Chondrocyte (in vitro differentiated cells): ENCODE measurements around the gene RAP1B. TPM values are rescaled to one million over a fixed set of nuclear protein-coding genes. Genes with fewer than 3 reads are reported as not detected.
A peak's percentile ranks its signal among the peaks of the same experiment; 100 is the strongest.

Source experiments
- DNase-seq: peaks from one replicate; pipeline ENCODE4 v3.0.0; 2021; ENCODE audit warnings: mixed read lengths, low spot score
- H3K27ac Mint-ChIP-seq: one replicate; pipeline ENCODE4 v1.8.0; 2021; ENCODE audit warnings: mild to moderate bottlenecking, moderate library complexity, mixed read lengths; ENCODE audit not compliant: unreplicated experiment
- H3K27me3 Mint-ChIP-seq: 2 replicates; pipeline ENCODE4 v1.8.0; 2021; ENCODE audit warnings: low read depth, mixed read lengths
- H3K36me3 Mint-ChIP-seq: 2 replicates; pipeline ENCODE4 v1.8.0; 2021; ENCODE audit warnings: low read depth, mixed read lengths
- H3K4me1 Mint-ChIP-seq: 2 replicates; pipeline ENCODE4 v1.8.0; 2021; ENCODE audit warnings: low read depth, mild to moderate bottlenecking, mixed read lengths
- H3K4me3 Mint-ChIP-seq: one replicate; pipeline ENCODE4 v1.8.0; 2021; ENCODE audit warnings: mild to moderate bottlenecking, moderate library complexity, mixed read lengths; ENCODE audit not compliant: unreplicated experiment
- H3K9me3 Mint-ChIP-seq: 2 replicates; pipeline ENCODE4 v1.8.0; 2021; ENCODE audit warnings: low read depth, mixed read lengths
- CTCF ChIP-seq: fragments of 200-600 bp; sonication (generic); IDR thresholded peaks from 2 replicates; pipeline ENCODE4 v1.5.0; 2021; ENCODE audit warnings: antibody characterized with exemption, mild to moderate bottlenecking, moderate library complexity
- total RNA-seq: library from RNA; stranded (reverse); gene quantifications from 3 replicates; pipeline ENCODE4 v1.2.1, GENCODE V29; 2021

The RAP1B gene
- total RNA-seq, 1 donor from 2014 or later = 239 TPM

- Mint-ChIP-seq H3K27ac (peak overlapping the region; percentile 85), H3K27me3 (no peaks in the 10 kb centered on the region), H3K4me3 (no peak overlapping the region), H3K36me3 (peaks cover 2% of the 10 kb centered on the region), H3K9me3 (no peaks in the 10 kb centered on the region), H3K4me1 (peaks cover 81% of the 10 kb centered on the region)
- TF ChIP-seq CTCF = no peak
- DNase-seq = no peak
These were observed 10.1 kb downstream of the RAP1B start for GRCh38 chr12:68620519-68621471.

GRCh38 chr12:68621472-68622081, 10.9 kb downstream of the RAP1B start:
- TF ChIP-seq CTCF = no peak
- Mint-ChIP-seq H3K4me3 (no peak overlapping the region), H3K27ac (peak overlapping the region; percentile 85), H3K4me1 (peaks cover 79% of the 10 kb centered on the region), H3K27me3 (no peaks in the 10 kb centered on the region), H3K36me3 (peaks cover 4% of the 10 kb centered on the region), H3K9me3 (no peaks in the 10 kb centered on the region)
- DNase-seq = no peak

DNA sequence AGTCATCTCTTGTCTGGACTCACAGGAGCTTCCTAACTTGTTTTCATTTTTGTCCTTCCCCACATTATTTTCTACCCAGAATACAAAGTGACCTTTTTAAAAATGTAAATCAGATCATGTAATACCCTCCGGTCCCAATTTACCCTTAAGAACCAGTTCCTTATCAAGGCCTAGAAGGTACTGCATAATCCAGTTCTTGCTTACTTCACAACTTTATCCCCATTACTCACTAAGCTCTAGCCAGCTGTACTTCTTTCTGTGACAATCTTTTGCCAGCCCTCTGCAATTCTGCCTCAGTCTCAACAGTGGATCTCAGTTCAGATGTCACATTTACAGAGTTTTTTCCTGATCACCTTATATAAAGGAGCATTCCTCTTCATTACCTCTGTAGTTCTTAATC, 11.6 kb downstream of the RAP1B start:
- H3K4me1 Mint-ChIP-seq = peaks cover 77% of the 10 kb centered on the region
- H3K9me3 Mint-ChIP-seq = no peaks in the 10 kb centered on the region
- peaks cover 7% of the 10 kb centered on the region for H3K36me3 Mint-ChIP-seq
- DNase-seq = no peak
- no peaks in the 10 kb centered on the region for H3K27me3 Mint-ChIP-seq
- TF ChIP-seq CTCF = no peak
- peak overlapping the region; percentile 63 for H3K27ac Mint-ChIP-seq
- H3K4me3 Mint-ChIP-seq = no peak overlapping the region

GRCh38 chr12:68623059-68623458, 12.4 kb downstream of the RAP1B start:
- no peak for DNase-seq
- Mint-ChIP-seq H3K27me3 (no peaks in the 10 kb centered on the region), H3K27ac (peak overlapping the region; percentile 63), H3K4me3 (no peak overlapping the region), H3K4me1 (peaks cover 70% of the 10 kb centered on the region), H3K36me3 (peaks cover 11% of the 10 kb centered on the region), H3K9me3 (peaks cover 2% of the 10 kb centered on the region)
- TF ChIP-seq CTCF = no peak

GRCh38 chr12:68623984-68624383, 13.3 kb downstream of the RAP1B start:
- no peak overlapping the region for H3K4me3 Mint-ChIP-seq
- H3K4me1 Mint-ChIP-seq = peaks cover 61% of the 10 kb centered on the region
- no peak for TF ChIP-seq CTCF
- DNase-seq = no peak
- peaks cover 5% of the 10 kb centered on the region for H3K9me3 Mint-ChIP-seq
- H3K27ac Mint-ChIP-seq = peak overlapping the region; percentile 41
- no peaks in the 10 kb centered on the region for H3K27me3 Mint-ChIP-seq
- peaks cover 11% of the 10 kb centered on the region for H3K36me3 Mint-ChIP-seq
